WTC11 (cell line): ENCODE data around the gene RGS19. TPM values are rescaled to one million over a fixed set of nuclear protein-coding genes. Genes with fewer than 3 reads are reported as not detected.

Source experiments
- ATAC-seq: fragments of 200-7000 bp; cut with Tn5 transposase; 2 replicates; pipeline ENCODE4 v1.10.0; 2021; ENCODE audit warnings: mild to moderate bottlenecking, moderate library complexity
- CTCF ChIA-PET: fragments of 300-600 bp; sonication (Branson Sonifier 250); formaldehyde crosslinking; loops from one replicate; lab custom pipeline; 2021; ENCODE audit warnings: antibody characterized with exemption; lab: Charles Lee
- POLR2A ChIA-PET: fragments of 350-600 bp; sonication (Branson Sonifier 250); formaldehyde crosslinking; loops from one replicate; lab custom pipeline; 2021; ENCODE audit warnings: antibody characterized with exemption; lab: Charles Lee
- DNase-seq: peaks from one replicate; pipeline ENCODE4 v3.0.0; 2021; ENCODE audit warnings: low spot score
- H3K27ac Mint-ChIP-seq: 2 replicates; pipeline ENCODE4 v1.8.0; 2021; ENCODE audit warnings: mixed read lengths
- H3K27me3 Mint-ChIP-seq: 2 replicates; pipeline ENCODE4 v1.8.0; 2021; ENCODE audit warnings: low read depth, mild to moderate bottlenecking, moderate library complexity, mixed read lengths
- H3K36me3 Mint-ChIP-seq: 2 replicates; pipeline ENCODE4 v1.8.0; 2021; ENCODE audit warnings: mixed read lengths
- H3K4me1 Mint-ChIP-seq: 2 replicates; pipeline ENCODE4 v1.8.0; 2022; ENCODE audit warnings: mixed read lengths
- H3K4me3 Mint-ChIP-seq: 2 replicates; pipeline ENCODE4 v1.8.0; 2021; ENCODE audit warnings: mild to moderate bottlenecking, moderate library complexity, mixed read lengths
- H3K9me3 Mint-ChIP-seq: 2 replicates; pipeline ENCODE4 v1.8.0; 2021; ENCODE audit warnings: mixed read lengths
- AFF4 ChIP-seq: sonication (generic); formaldehyde crosslinking; IDR thresholded peaks from 2 replicates; pipeline ENCODE4 v1.8.1; 2023; ENCODE audit warnings: mild to moderate bottlenecking, missing genetic modification reagents, borderline replicate concordance
- ATF2 ChIP-seq: sonication (generic); formaldehyde crosslinking; IDR thresholded peaks from 2 replicates; pipeline ENCODE4 v1.8.1; 2022; ENCODE audit warnings: low read depth, missing genetic modification reagents, borderline replicate concordance
- CREM ChIP-seq: sonication (generic); formaldehyde crosslinking; IDR thresholded peaks from 2 replicates; pipeline ENCODE4 v1.8.1; 2022; ENCODE audit warnings: mild to moderate bottlenecking, missing genetic modification reagents, moderate library complexity
- FOXJ3 ChIP-seq: sonication (generic); formaldehyde crosslinking; IDR thresholded peaks from 2 replicates; pipeline ENCODE4 v1.9.0; 2021; ENCODE audit warnings: missing genetic modification reagents, mild to moderate bottlenecking, borderline replicate concordance
- GABPB1 ChIP-seq: sonication (generic); formaldehyde crosslinking; IDR thresholded peaks from 2 replicates; pipeline ENCODE4 v1.8.1; 2023; ENCODE audit warnings: mild to moderate bottlenecking, missing genetic modification reagents
- HMGA2 ChIP-seq: fragments of 250-450 bp; sonication (Bioruptor Pico); IDR thresholded peaks from 2 replicates; pipeline ENCODE4 v1.4.0; 2021; ENCODE audit warnings: mild to moderate bottlenecking, moderate library complexity
- HMGXB4 ChIP-seq: sonication (generic); formaldehyde crosslinking; IDR thresholded peaks from 2 replicates; pipeline ENCODE4 v1.8.1; 2023; ENCODE audit warnings: mild to moderate bottlenecking, moderate library complexity, missing genetic modification reagents
- IRF1 ChIP-seq: sonication (generic); formaldehyde crosslinking; IDR thresholded peaks from 2 replicates; pipeline ENCODE4 v1.8.0; 2023; ENCODE audit warnings: missing genetic modification reagents
- MLX ChIP-seq: sonication (generic); formaldehyde crosslinking; IDR thresholded peaks from 2 replicates; pipeline ENCODE4 v1.8.1; 2023; ENCODE audit warnings: mild to moderate bottlenecking, missing genetic modification reagents, moderate library complexity
- MXD4 ChIP-seq: fragments of 250-450 bp; sonication (Bioruptor Pico); IDR thresholded peaks from 2 replicates; pipeline ENCODE4 v1.8.0; 2021; ENCODE audit warnings: mild to moderate bottlenecking, moderate library complexity, borderline replicate concordance
- NFATC4 ChIP-seq: fragments of 250-450 bp; sonication (Bioruptor Pico); IDR thresholded peaks from 2 replicates; pipeline ENCODE4 v1.9.0; 2021; ENCODE audit warnings: mild to moderate bottlenecking
- RELA ChIP-seq: sonication (generic); formaldehyde crosslinking; IDR thresholded peaks from 2 replicates; pipeline ENCODE4 v1.8.1; 2022; ENCODE audit warnings: missing genetic modification reagents, mild to moderate bottlenecking, borderline replicate concordance
- TEAD1 ChIP-seq: sonication (generic); formaldehyde crosslinking; IDR thresholded peaks from 2 replicates; pipeline ENCODE4 v1.8.0; 2022; ENCODE audit warnings: mild to moderate bottlenecking, missing genetic modification reagents
- ZMAT4 ChIP-seq: fragments of 250-450 bp; sonication (Bioruptor Pico); IDR thresholded peaks from 2 replicates; pipeline ENCODE4 v1.9.0; 2021; ENCODE audit warnings: mild to moderate bottlenecking
- ZNF425 ChIP-seq: fragments of 250-450 bp; sonication (Bioruptor Pico); conservative IDR thresholded peaks from 2 replicates; pipeline ENCODE4 v1.9.0; 2021; ENCODE audit warnings: mild to moderate bottlenecking
- ZNF512 ChIP-seq: sonication (generic); formaldehyde crosslinking; IDR thresholded peaks from 2 replicates; pipeline ENCODE4 v1.8.1; 2022; ENCODE audit warnings: missing genetic modification reagents, borderline replicate concordance
- ZNF671 ChIP-seq: fragments of 250-450 bp; sonication (Bioruptor Pico); IDR thresholded peaks from 2 replicates; pipeline ENCODE4 v1.8.0; 2021; ENCODE audit warnings: mild to moderate bottlenecking
- total RNA-seq: library from RNA; stranded (reverse); gene quantifications from 3 replicates; pipeline ENCODE4 v1.2.3, GENCODE V29; 2021

Gene RGS19
- total RNA-seq, 1 experiment from 2014 or later: 13.8 TPM

- CTCF ChIA-PET: interaction anchor here (1.0 to 6.1 kb wide), 17 partner anchors 10 to 91 kb away, joined by 3 to 53 read pairs (median 8); partner anchors contain the start of genes LKAAEAR1, OPRL1, PRPF6 and RGS19
- no peaks in the 10 kb centered on the region for H3K9me3 Mint-ChIP-seq
- DNase-seq: no peak
- ATAC-seq: no peak
- H3K27me3 Mint-ChIP-seq: peaks cover 59% of the 10 kb centered on the region
- H3K4me3 Mint-ChIP-seq: no peak overlapping the region; the same call in 1 of the 2 replicates
- POLR2A ChIA-PET: no interaction called here
- no peak overlapping the region for H3K27ac Mint-ChIP-seq
- no peaks in the 10 kb centered on the region for H3K36me3 Mint-ChIP-seq
- H3K4me1 Mint-ChIP-seq: peaks cover 34% of the 10 kb centered on the region
- TF ChIP-seq TEAD1 (CRISPR knock-in tag) (no peak), GABPB1 (CRISPR knock-in tag) (peak; percentile 5; the same call in 1 of the 2 replicates)
Measured at GRCh38 chr20:64040231-64041039, 38.9 kb downstream of the RGS19 start.

GRCh38 chr20:64039293-64040160, 39.8 kb downstream of the RGS19 start:
- Mint-ChIP-seq H3K9me3 (no peaks in the 10 kb centered on the region), H3K27ac (no peak overlapping the region), H3K27me3 (peaks cover 50% of the 10 kb centered on the region), H3K4me3 (peak overlapping the region; percentile 54), H3K4me1 (peaks cover 32% of the 10 kb centered on the region), H3K36me3 (no peaks in the 10 kb centered on the region)
- no peak for DNase-seq
- ChIA-PET POLR2A (no interaction called here), CTCF (interaction anchor here (0.6 to 6.1 kb wide), 21 partner anchors 8 to 92 kb away, joined by 3 to 53 read pairs (median 7); partner anchors contain the start of genes LKAAEAR1, OPRL1, PRPF6 and RGS19)
- ATAC-seq: peak; percentile 5
- no peak; the same call in 1 of the 2 replicates for TF ChIP-seq IRF1 (CRISPR knock-in tag)
- TF ChIP-seq CREM (CRISPR knock-in tag): no peak
- no peak for TF ChIP-seq FOXJ3 (CRISPR knock-in tag)
- TF ChIP-seq AFF4 (CRISPR knock-in tag): no peak
- TF ChIP-seq ZNF425 (CRISPR knock-in tag): no peak
- TF ChIP-seq ZNF512 (CRISPR knock-in tag): no peak
- no peak for TF ChIP-seq MLX (CRISPR knock-in tag)
- 0 out of 2 replicates have a peak, but pooled peaks have one; percentile 22 for TF ChIP-seq ATF2 (CRISPR knock-in tag)
- no peak for TF ChIP-seq HMGXB4
- TF ChIP-seq RELA (CRISPR knock-in tag): no peak
- no peak for TF ChIP-seq MXD4 (CRISPR knock-in tag)
- TF ChIP-seq ZMAT4 (CRISPR knock-in tag): no peak
- TF ChIP-seq ZNF671 (CRISPR knock-in tag): no peak
- TF ChIP-seq HMGA2: no peak
- no peak for TF ChIP-seq NFATC4 (CRISPR knock-in tag)
